Stimulated activated naive CD4-positive, alpha-beta T cell treated with Interleukin-2 at 50 U/mL for 16 hours (primary cell): Measurements from ENCODE around the gene GDF2.

ENCODE experiments used
- DNase-seq: peaks from one replicate; lab custom pipeline; 2025; lab: John Stamatoyannopoulos, UW

The GDF2 gene

DNA sequence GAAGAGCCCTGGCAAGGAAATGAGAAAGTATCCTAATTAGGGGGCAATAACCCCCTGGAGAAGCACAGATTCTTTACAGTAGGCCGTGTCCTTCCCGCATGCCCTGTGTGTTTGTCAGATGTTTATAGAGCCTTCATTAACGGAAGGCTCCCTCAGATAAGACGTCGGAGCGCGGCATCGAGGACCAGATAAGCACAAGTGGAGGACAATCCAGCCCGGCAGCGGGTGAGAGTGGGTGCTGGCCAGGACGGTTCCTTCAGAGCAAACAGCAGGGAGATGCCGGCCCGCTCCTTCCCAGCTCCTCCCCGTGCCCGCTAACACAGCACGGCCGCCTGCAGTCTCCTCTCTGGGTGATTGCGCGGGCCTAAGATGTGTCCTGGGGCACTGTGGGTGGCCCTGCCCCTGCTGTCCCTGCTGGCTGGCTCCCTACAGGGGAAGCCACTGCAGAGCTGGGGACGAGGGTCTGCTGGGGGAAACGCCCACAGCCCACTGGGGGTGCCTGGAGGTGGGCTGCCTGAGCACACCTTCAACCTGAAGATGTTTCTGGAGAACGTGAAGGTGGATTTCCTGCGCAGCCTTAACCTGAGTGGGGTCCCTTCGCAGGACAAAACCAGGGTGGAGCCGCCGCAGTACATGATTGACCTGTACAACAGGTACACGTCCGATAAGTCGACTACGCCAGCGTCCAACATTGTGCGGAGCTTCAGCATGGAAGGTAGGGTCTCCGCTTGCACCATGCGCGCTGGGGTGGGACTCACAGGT is at the start of gene GDF2:
GDF2 (plus strand) TSS at position 155 of the 762 bp plus-strand sequence; CDS start at position 370, 215 bp downstream.
- no peak for DNase-seq

DNA sequence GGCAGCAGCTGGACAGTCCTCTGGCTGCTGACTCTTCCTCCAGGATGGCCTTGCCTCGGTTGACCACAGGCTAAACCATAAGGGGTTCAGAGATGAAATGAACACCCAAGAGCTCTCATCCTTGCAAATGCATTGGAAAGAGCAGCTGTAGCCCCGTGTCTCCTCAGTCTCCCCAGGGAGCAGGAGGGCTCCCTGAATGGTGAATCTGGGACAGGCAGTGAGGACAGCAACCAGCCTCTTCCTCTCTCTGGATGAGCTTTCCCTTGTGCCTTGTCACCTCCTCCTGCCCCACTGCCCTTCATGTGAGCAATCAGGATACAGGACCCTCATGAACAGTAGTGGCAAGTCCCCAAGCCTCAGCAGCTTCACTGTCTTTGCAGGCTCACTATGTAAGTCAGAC is 46.2 kb upstream of the GDF2 start:
- no peak for DNase-seq

DNA sequence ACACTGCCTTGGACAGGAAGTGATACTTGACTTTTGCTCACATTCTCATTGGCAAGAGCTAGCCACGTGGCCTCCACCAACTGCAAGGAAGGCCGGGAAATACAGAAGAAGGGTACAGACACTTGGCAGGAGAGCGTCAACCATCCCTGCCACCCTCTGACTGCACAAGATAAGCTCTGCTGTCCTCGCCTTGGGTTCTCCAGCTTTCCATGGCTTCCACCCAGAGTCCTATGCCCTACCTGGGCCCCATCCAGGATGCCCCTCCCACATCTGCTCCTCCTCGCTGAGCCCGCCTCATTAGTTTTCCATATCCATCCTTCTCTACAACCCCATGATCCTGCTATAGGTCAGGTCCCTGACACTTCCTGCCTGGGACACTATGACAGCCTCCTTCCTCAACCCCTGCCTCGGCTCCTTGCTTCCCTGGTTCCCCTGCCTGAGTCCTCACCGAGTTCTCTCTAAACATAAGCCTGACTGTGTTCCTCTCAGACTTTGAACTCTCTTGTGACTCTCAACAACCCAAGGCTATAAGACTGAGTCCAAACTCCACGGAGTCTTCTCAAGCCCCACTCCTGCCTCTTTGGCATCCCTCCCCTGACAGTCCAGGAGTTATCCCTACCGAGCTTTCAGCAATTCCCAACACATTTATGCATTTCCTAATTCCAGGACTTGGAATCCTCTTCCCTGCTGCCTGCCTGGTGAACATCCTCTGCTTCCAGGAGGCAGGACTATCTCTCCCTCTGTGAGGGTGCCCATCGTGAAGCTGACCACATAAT is 45.5 kb upstream of the GDF2 start:
- no peak for DNase-seq

DNA sequence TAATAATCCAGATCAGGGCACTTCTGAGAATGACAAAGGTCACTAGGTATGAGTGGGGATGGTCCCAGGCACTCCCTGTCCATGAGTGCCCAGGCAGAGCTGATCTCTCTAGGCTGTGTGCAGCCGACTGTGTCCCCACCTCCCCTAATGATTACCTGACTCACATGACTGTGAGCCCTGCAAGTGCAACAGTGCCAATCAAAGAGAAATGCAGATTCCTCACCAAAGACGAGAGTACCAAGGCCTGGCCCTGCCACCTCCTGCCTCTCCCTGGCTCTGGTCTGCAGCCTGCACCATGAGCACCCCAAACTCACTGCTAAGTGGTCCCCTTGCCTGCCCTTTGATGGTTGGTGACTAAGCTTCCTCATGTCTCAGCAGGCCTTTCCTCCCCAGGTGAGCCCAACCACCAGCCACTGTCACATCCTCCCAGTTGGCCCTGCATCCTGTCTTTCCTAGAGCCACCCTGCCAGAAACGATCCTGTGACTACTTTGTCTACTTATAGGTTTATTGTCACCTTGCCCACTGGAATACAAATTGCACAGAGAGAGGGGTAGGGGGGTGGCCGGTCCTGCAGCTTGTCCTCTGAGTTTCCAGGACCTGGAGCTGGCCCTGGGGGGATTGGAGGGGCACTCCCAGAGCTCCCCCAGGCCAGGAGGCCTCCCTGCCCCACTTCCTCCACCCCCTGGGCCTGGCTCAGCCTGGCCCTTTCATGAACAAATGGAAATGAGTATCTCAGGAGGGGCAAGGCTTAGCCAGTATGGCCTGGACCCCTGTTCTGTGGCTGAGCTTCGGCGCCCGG is 44.7 kb upstream of the GDF2 start:
- DNase-seq, result no peak

DNA sequence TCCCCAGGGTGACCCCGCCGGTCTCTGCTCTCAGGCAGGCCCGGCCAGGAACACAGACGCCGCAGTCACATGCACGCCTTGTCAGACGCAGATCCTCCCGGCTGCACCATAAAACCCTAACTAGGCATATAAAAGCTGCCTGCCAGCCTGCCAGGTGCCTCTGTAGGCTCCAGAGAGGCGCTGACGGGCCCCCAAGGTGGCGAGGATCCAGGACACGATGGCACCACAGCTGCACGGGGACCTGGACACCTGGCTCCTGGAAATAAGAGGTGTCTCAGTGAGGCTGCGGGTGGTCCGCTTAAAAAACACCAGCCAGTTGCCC is 44.1 kb upstream of the GDF2 start:
- DNase-seq, result no peak

DNA sequence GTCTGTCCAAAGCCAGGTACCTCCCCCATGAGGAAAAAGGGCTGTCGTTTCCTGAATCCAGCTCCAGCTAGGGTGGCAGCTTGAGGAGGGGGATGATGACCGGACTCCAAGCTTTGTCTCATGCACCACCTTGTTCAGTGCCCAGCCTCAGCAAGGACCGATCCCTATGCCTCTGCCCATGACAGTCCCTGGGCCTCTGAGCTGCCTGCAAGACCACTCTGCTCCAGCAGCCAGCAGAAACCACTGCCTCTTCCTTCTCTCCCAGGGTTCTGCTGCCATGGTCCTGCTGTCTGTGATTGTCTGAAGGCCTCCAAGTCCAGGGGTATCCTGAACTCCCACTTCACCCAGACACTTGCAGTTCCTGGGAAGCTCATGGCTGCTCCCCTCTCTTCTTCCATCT is 43.5 kb upstream of the GDF2 start:
- no peak for DNase-seq

DNA sequence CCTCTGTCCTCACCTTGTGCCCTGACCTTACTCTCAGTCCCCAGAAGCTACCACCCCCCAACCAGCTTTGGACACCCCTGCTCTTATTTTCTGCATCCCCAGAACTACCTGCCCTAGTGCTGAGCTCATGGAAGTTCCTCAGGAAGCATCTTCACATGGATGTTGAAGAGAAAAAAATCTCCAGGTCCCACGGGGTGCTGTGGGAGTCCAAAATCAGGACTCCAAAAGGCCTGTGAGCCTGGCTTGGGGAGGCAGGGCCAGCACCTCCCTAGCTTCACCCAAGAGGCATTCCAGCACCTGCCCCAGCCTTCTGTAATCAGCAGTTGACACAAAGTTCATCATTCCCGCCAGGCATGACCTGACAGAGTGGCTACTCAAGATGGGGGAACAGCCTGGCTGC is 43.0 kb upstream of the GDF2 start:
- no peak for DNase-seq

DNA sequence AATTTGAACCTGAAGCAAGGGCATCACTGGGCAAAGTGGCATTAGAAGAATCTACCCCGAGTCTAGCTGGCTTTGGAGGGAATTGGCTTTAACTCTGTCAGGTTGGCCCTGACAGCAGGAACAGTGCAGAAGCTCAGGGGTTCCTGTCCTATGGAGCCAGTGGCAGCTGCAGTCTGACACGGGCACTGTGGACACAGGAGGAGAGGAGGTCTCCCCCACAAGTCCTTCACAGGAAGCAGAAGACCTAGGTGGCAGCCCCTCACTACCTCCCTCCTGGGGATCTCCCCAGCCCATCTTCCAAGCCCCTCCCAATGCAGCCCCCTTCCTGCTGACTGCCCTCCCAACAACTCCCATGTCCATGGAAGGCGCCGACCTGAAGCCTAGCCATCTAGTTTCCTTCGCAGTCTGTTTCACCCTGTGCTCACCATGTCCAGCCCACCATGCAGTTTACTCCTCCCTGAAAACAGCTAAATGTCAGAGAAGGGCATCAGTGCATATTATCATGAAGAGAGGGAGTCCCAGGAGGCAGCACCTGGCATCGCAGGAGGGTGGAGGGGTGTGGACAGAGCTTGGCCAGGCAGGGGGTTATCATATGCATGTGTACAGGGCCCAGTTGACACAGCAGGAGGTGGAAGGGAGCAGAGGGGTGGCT is 40.1 kb upstream of the GDF2 start:
- no peak for DNase-seq

DNA sequence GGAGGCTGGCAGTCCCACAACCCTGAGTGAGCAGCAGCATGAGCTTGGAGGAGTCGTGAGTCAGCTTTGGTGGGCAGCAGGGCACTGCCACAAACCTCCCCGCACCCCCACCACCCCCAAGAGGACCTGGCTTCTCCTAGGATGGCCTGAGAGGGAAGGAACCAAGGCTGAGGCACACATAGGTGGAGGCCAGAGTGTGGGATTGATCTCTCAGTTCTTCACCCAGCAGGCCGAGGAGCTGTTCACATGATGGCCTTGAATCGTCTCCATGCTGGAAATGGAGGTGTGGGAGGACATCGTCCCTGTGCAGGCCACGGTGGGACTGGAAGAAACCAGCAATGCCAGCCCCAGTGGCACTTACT is 39.6 kb upstream of the GDF2 start:
- no peak for DNase-seq

DNA sequence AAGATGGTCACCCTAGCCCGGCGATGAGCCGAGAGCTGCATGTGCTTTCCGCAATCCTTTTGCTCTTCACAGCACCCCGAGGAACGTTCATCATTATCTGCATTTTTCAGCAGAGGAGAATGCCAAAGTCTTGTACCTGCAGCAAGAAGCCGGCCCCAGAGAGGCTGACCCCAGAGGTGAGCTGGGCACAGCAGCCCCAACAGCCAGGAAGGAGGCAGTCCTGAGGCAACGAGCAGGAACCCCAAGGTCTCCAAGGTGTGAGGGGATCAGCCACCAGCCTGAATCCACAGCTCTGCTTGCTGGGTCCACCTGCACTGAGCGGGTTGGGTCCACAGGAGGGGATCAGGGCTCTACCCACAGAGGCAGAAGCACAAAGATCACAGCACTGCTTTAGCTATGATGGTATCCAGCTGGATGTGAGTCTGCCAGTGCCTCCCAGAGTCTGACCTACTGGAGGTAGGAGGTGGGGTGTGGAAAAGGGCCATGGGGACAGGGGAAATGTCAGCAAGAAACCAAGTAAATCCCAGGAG is 39.1 kb upstream of the GDF2 start:
- DNase-seq, result no peak

DNA sequence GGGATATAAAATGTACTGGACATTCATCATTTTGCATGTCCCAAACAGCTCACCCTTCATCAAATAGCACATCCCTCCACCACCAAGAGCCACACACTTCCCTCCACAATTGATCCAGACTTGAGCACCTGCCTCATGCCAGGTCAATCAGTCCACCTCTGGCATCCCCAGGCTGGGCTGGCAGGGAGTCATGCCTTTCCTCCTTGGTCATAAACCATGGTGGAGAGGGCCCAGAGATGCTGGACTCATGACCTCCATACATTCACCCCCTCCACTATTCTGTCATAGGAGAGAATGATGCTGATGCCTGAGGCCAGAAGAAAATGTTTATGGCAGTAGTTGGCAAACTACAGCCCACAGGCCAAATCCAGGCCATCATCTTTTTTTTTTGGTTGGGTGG is 38.4 kb upstream of the GDF2 start:
- no peak for DNase-seq

DNA sequence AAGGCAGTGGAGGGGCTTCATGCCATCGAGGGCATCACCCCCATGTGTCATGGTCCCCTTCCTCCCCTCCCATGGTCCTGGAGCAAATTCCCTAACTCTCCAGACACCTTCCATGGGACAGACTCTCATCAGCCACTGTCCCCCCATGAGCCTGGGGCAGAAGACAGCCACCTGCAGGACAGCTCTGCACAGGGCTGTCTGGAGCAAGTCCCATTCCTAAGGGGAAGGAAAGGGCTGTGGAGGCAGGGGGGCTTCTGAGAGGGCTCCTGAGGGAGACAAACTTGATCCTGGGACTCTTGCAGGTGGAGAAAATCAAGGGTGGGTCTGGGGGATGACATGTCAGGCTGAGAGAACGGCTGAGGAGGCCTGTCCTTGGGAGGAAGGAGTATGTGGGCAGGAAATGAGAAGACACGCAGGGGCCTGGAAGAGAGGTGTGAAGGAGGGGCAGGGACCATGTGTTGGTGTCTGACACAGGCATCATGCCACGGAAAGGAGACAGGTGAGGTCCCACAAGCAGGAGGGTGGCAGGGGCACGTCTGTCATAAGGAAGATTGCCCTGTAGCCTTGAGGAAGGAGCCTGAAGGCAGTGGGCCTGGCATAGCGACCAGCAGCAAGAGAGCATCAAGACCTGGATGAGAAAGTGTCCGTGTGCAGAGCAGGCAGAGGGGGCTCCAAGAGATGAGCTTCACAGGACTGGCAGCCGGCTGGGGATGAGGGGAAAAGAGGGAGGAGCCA is 36.7 kb upstream of the GDF2 start:
- no peak for DNase-seq

DNA sequence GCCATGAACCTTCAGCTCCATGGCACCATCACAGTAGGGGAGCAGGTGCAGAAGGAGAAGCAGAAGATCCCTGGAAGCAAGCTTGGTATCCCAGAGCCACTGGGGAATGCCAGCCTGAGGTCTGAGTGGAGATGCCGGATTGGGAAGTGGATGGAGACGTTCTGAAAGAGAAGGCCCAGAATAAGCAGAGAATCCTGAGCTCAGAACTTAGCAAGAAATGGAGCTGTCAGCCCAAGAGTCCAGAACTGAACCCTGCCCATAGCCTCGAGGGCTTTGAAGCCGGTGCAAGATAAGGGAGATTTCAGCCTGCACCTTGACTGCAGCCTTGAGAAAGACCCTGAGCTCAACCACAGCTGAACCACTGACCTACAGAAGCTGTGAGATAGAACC is 36.1 kb upstream of the GDF2 start:
- no peak for DNase-seq

DNA sequence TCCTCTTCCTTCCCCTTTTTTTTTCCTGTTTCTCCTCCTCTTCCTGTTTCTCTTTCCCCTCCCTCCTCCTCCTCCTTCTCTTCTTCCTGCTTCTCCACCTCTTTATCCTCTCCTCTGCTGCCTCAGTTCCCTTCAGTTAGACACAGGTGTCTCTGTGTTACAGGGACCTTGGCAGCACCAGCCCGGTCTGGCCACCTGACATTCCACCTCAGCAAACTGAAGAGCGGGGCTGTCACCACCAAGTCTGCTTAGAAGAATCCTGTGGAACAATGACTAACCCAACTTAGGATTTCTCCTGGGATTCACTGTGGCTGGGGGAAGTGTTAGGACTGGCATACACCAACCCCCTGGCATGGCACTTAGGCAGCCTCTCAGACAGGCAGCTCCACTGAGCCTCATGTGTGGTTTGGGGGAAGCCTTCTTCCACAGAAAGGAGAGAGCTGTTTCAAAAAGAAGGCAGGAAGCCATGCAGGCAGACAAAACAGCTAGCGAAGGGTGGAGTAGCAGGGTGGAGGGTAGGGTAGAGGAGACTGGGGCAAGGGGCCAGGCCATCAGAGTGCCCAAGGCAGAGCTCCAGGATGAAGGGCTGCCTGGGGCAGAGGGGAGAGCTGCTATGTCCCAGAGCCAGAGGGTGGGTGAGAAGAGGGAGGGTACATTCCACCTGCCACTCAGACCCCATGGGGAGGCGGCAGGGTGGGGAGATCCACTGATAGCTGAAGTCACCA is 35.5 kb upstream of the GDF2 start:
- no peak for DNase-seq

DNA sequence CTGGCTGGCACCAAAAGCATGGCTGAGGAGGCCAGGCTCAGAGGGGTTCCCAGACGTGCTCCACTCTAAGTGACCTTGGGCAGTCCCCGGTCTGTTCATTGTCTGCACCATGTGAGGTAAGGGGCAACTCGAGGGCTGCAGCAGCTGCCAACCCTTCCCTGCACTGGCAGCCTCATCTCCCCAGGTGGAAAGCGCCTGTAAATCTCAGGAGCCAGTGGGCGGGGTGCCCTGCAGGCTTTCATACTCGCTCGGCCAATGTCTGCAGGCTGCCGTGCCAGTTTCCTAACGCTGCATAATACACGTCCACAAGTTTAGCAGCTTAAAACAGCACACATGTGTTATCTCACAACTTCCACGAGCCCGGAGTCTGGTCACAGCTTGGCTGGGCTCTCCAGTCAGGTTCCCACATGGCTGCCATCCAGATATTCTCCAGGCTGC is 34.9 kb upstream of the GDF2 start:
- no peak for DNase-seq

DNA sequence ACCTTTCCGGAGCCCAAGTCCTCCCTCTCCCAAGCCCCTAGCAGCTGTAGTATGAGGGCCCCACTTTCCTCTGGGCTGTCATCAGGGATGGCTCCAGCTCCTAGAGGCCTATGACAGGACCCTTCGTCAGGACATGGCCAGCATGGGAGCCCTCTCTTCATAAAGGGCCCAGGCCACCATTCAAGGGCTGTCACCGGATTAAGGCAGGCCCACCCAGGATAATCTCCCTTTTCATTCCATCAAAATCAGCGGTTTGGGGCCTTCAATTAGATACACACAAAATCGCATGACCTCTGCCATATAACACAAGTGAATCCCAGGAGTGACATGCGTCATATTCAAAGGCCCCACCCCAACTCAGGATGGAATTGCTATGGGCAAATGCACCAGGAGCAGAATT is 34.4 kb upstream of the GDF2 start:
- no peak for DNase-seq

DNA sequence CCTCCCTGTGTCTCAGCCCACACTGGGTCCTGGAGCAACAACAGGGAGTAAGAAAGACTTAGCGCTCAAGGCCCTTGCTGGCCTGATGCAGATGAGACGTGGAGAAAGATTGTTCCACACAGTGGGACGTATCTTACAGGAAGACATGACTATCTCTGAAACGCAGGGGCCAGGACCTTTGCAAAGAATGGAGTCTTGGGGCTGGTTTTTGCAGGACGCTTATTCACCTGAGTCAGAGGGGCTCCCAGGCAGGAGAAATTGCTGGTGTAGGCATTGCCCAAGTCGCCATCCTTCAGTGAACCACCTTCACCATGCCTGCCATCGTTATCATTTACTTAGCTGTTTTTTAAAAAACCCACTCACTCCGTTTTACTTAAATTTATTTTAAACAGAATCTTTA is 34.0 kb upstream of the GDF2 start:
- DNase-seq, result no peak

DNA sequence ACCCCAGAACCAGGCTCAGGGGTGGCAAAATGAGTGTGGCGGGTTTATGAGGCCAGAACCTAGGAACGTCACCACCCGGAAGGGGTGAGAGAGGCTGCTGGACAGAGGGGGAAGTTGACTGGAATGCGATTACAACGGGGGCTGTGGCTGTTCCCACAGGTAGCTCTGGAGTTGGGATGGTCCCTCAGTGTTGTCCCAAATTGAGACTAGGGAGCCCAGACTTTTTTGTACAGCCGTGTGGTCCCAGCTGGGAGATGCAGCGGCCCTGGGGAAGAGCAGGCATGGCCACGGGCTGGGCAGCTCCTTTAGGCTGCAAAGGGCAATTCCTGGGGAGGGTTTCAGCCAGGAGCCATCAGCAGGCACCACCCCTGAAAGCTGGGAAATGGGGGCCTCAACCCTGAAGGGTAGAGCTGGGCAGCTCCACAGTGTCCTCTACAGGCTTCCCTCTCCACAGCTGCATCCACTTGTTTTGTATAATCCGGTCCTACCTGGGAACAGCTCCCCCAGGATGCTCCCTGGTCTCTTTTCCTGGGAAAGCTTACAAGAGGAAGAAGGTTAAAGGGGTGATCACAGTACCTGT is 33.2 kb upstream of the GDF2 start:
- DNase-seq, result no peak

DNA sequence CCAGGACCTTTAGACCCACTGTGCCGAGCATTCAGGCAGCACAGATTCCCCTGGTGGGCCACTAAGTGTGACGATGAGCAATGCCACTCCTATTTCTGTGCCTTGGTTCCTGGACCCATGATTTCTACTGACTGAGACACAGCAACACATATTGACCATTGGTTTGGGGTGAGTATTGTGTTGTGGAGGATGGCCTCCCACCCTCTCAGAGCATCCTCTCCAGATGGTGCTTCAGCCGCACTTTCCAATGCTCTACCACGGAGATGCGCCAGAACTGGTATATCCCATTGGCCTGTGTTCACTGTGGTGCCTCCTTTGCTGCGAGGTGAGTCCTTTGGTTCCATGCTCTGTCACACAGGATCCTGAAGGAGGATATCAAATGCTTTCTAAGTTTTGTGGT is 32.3 kb upstream of the GDF2 start:
- DNase-seq, result no peak

DNA sequence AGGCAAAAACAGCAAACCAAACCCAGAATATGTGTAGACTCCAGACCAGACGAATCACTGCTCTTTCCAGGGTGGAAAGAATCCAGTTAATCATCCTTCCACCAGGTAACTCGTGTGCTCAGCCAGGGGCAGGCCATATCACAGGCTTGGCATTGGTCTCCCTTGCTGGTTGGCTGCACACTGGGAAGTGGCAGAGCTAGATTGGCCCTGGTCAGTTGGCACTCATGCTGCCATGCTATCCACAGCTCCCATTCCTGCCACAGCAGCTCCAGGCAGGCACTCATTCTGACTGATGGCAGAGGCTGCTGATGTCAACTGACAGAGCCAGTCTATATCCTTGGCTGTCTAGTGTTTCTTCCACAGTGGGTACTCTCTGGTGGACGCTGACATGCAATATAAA is 31.9 kb upstream of the GDF2 start:
- no peak for DNase-seq

DNA sequence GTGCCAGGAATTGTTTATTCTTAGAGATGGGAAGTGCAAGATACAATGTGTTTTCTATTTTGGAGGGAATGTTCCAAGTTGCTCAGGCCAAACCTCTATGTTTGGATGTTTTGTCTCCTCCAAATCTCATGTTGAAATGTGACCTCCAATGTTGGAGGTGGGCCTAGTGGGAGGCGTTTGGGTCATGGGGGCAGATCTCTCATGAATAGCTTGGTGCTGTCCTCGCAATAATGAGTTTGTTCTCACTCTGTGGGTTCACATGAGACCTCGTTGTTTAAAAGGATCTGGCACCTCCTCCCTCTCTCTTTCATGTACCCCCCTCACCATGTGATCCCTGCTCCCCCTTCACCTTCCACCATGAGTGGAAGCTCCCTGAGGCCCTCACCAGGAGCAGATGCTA is 30.6 kb upstream of the GDF2 start:
- no peak for DNase-seq
